Thoracic aorta (tissue), 2 donors: ENCODE data around the gene IFT43. TPM values are rescaled to one million over a fixed set of nuclear protein-coding genes. Genes with fewer than 3 reads are reported as not detected.
"Not testable (repeated sequence)": the region's sequence is repeated elsewhere in the genome, so short reads cannot be mapped to it uniquely, and the experiment has no call there.

Experiments used
- ATAC-seq: fragments of 150-250 bp; one replicate; pipeline ENCODE4 v1.8.0; 2017; ENCODE audit warnings: low read depth; ENCODE audit not compliant: insufficient number of reproducible peaks, low FRiP score
- DNase-seq: peaks from one replicate; pipeline ENCODE4 v3.0.0-alpha.2; 2020; ENCODE audit warnings: low spot score
- H3K27ac ChIP-seq, 2 donors: fragments of 200-600 bp; sonication (generic); 1 replicate in 1 of 2; 2 replicates in 1 of 2; pipeline ENCODE4 v1.5.1; 2016; ENCODE audit warnings: mild to moderate bottlenecking in 2 of 2, moderate library complexity in 2 of 2
- H3K27me3 ChIP-seq: fragments of 200-600 bp; sonication (generic); replicated peaks from 2 replicates; pipeline ENCODE4 v1.6.0; 2016; ENCODE audit warnings: mild to moderate bottlenecking; ENCODE audit not compliant: insufficient read depth
- H3K36me3 ChIP-seq: fragments of 200-600 bp; sonication (generic); one replicate; pipeline ENCODE4 v1.5.1; 2016
- H3K4me1 ChIP-seq, 2 donors: fragments of 200-600 bp; sonication (generic); 1 replicate in 1 of 2; 2 replicates in 1 of 2; pipeline versions ENCODE4 v1.5.1 to v1.6.0; 2016; ENCODE audit warnings: low read depth in 2 of 2, mild to moderate bottlenecking in 1 of 2; ENCODE audit not compliant: control insufficient read depth in 1 of 2
- H3K4me3 ChIP-seq: fragments of 200-600 bp; sonication (generic); 2 replicates; pipeline ENCODE4 v1.5.1; 2016; ENCODE audit warnings: mild to moderate bottlenecking
- H3K9me3 ChIP-seq: fragments of 200-600 bp; sonication (generic); 2 replicates; pipeline ENCODE4 v1.5.1; 2016
- total RNA-seq, 2 donors: library from RNA; depleted of rRNA; stranded (reverse); fragments of >200 nt; gene quantifications; one replicate each; pipeline versions ENCODE4 v1.1.0 to v1.2.3, GENCODE V29; 2016
- TF ChIP-seq, protein P1 (sequence below): fragments of 200-600 bp; sonication (generic); IDR thresholded peaks from one replicate; pipeline ENCODE4 v1.5.1; 2019; ENCODE audit warnings: antibody characterized with exemption

Gene IFT43
- total RNA-seq, 2 donors from 2014 or later, result 27.5 to 80.8 TPM

DNA sequence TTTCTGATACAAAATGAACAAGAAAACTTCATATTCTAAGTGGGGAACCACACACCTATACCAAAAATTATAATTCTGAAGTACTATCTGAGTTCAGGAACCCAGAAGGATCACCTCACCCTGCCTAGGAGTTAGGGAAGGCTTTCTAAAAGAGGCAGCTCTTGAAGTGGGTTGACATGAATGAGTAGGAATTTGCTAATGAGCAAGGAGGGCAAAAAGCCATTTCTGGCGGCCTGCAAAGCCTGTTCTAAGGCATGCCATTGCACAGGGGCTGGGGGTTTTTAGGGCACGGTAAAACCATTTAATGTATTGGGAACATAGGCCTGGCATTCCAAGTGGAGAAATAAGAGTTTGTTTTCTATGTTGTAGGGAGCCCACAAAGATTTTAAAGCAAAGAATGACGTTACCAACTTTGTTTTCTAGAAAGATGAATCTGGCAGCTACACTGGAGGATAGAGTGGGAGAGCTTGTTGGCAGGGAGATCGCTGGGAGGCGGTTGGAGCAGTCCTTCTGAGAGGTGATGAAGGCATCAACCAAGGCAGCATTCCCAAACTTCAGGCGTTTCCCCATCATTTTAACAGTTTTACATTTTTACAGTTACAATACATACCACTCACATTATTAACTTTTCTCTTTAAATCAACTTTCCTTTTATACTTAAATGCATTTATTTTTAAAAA lies 14.1 kb downstream of the IFT43 start:
- no peaks in the 10 kb centered on the region for H3K27me3 ChIP-seq
- no peak overlapping the region for H3K4me3 ChIP-seq
- peak overlapping the region; percentile 62 to 78 for H3K27ac ChIP-seq
- TF ChIP-seq, protein P1, sequence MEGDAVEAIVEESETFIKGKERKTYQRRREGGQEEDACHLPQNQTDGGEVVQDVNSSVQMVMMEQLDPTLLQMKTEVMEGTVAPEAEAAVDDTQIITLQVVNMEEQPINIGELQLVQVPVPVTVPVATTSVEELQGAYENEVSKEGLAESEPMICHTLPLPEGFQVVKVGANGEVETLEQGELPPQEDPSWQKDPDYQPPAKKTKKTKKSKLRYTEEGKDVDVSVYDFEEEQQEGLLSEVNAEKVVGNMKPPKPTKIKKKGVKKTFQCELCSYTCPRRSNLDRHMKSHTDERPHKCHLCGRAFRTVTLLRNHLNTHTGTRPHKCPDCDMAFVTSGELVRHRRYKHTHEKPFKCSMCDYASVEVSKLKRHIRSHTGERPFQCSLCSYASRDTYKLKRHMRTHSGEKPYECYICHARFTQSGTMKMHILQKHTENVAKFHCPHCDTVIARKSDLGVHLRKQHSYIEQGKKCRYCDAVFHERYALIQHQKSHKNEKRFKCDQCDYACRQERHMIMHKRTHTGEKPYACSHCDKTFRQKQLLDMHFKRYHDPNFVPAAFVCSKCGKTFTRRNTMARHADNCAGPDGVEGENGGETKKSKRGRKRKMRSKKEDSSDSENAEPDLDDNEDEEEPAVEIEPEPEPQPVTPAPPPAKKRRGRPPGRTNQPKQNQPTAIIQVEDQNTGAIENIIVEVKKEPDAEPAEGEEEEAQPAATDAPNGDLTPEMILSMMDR, result no peak
- ATAC-seq (no peak), DNase-seq (no peak)
- H3K4me1 ChIP-seq, result peaks cover 15 to 32% of the 10 kb centered on the region in 2 donors
- H3K36me3 ChIP-seq, result peaks cover 5% of the 10 kb centered on the region
- no peaks in the 10 kb centered on the region for H3K9me3 ChIP-seq

DNA sequence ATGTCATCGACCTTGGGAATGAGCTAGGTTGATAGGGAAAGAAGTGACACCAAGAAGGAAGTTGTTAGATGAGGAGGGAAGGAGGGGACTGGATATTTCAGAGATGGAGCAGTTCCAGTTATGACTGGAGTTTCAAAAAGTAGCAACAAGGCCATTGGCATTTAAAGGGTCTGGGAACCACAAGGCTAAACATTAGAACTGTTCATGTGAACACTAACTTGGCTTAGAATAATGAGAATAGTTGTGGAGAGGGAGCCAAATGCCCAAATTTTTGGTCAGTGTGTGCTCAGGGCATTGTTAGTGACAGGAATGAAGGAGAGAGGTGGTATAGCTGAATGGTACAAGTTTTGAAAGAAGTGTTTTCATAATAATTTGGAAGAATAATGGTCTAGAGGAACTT lies 16.8 kb downstream of the IFT43 start:
- Histone ChIP-seq H3K27me3 (no peaks in the 10 kb centered on the region), H3K27ac (peak overlapping the region in 1 of 2 donors; percentile 43), H3K36me3 (peaks cover 11% of the 10 kb centered on the region), H3K4me1 (peaks cover 6 to 18% of the 10 kb centered on the region in 2 donors), H3K9me3 (no peaks in the 10 kb centered on the region), H3K4me3 (no peak overlapping the region)
- ATAC-seq (no peak), DNase-seq (no peak)
- TF ChIP-seq, protein P1, result no peak

DNA sequence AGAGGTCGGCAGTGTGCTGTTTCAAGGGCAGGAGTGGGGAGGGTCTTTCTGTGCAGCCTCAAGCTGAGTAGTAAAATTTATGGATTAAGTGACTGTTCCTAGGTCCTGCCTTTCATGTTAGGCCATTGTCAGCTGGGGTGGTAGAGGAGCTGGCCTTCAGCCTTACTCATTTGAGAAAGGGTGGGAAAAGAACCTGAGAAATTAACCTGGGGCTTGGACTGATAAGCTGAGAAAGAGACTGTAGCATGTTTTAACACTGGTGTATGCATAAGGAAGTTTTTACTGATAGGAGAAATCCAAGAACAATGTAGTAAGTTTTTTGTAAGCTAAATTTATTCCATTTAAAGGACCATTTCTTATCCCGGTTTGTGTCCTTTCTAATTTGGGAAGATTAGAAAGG lies 20.7 kb downstream of the IFT43 start:
- no peaks in the 10 kb centered on the region for H3K27me3 ChIP-seq
- DNase-seq (no peak), ATAC-seq (no peak)
- no peaks in the 10 kb centered on the region for H3K9me3 ChIP-seq
- peaks cover 6% of the 10 kb centered on the region for H3K36me3 ChIP-seq
- H3K4me1 ChIP-seq, result peaks cover under 1 to 18% of the 10 kb centered on the region in 2 donors
- H3K4me3 ChIP-seq, result no peak overlapping the region
- TF ChIP-seq, protein P1, result no peak
- no peak overlapping the region for H3K27ac ChIP-seq

DNA sequence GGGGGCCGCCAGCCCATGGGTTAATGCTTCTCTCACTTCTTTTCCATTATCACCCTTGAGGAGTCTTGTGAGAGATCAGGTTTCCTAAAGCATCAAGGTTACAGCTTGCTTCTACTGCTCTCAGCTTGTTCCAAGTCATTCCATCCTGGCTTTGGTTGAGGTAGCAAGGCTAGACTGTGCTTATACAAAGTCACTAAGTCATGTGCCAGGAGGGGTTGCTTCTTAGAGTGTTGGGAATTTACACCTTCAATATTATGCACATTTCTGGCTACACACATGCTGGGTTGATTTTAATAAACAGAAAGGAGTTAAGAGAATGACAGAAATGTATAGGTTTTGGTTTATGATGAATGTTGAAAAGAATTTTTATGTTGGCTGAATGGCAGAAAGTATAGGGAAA lies 21.8 kb downstream of the IFT43 start:
- DNase-seq, result no peak
- Histone ChIP-seq H3K36me3 (peaks cover 6% of the 10 kb centered on the region), H3K9me3 (no peaks in the 10 kb centered on the region), H3K27ac (no peak overlapping the region), H3K27me3 (no peaks in the 10 kb centered on the region), H3K4me3 (no peak overlapping the region), H3K4me1 (peaks cover 7 to 18% of the 10 kb centered on the region in 2 donors)
- TF ChIP-seq, protein P1, result no peak
- ATAC-seq, result no peak

DNA sequence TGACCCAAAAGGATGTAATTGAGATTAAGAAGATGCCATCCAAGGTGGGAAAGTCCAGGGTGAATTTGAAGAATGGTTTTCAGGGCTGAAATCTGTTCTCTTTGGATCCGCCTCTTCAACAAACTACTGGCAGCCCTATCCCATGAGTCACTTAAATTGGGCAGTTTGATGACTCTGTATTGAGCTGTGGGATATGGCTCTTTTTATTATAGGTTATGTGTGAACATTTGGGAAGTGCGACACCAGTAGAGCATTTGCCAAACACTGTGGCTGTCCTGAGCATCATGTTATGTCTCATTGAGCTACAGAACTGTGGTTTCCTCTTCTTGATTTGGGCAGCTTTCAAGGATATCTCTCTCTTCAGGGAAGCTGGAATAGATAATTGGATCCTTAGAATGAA lies 22.3 kb downstream of the IFT43 start:
- Histone ChIP-seq H3K4me3 (no peak overlapping the region), H3K27me3 (no peaks in the 10 kb centered on the region), H3K27ac (no peak overlapping the region), H3K9me3 (no peaks in the 10 kb centered on the region), H3K36me3 (peaks cover 6% of the 10 kb centered on the region), H3K4me1 (peaks cover 9 to 16% of the 10 kb centered on the region in 2 donors)
- TF ChIP-seq, protein P1, result no peak
- DNase-seq (no peak), ATAC-seq (no peak)

DNA sequence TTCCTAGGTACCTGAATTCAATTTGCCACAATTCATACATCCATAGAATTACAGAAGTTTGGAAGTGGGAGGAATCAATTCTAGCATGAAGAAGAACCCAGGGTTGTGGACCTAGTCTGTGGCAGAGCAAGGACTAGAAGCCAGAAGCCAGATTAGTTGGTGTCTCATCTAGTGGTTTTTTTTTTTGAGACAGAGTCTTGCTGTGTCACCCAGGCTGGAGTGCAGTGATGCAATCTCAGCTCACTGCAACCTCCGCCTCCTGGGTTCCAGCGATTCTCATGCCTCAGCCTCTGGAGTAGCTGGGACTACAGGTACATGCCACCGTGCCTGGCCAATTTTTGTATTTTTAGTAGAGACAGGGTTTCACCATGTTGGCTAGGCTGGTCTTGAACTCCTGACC lies 24.1 kb downstream of the IFT43 start:
- ATAC-seq, H3K36me3 ChIP-seq, H3K4me3 ChIP-seq, H3K9me3 ChIP-seq, H3K27me3 ChIP-seq, H3K27ac ChIP-seq, DNase-seq: not testable (repeated sequence)
- H3K4me1 ChIP-seq, result peaks cover 14 to 20% of the 10 kb centered on the region in 2 donors
